Measurements from ENCODE around the gene CASKIN1. TPM values are rescaled to one million over a fixed set of nuclear protein-coding genes. Genes with fewer than 3 reads are reported as not detected.

Gene CASKIN1
- total and polyA plus RNA-seq, 4 donors: 0.09 to 0.35 (median 0.12) TPM

GRCh38 chr16:2214719-2214968 lies 18.2 kb upstream of the CASKIN1 start, which contains the start of gene PGP:
TSS of gene PGP (minus strand) at chr16:2214840. CDS start at chr16:2214777, 63 bp downstream.
- Histone ChIP-seq H3K27ac (ENCODE audit: low read depth in 1 of 2, low read length in 1 of 2) (peak within 1 kb of the TSS; percentile 95 to 98), H3K4me1 (ENCODE audit: control insufficient read depth in 5 of 5, insufficient read depth in 5 of 5, low read length in 5 of 5) (peaks cover 0 to 20% (median 9%) of the 10 kb centered on the region in 5 donors), H3K9ac (ENCODE audit: insufficient read depth in 1 of 2, low read length in 2 of 2) (peak within 1 kb of the TSS; percentile 11 to 69), H3K4me3 (peak within 1 kb of the TSS; percentile 81), H3K9me3 (ENCODE audit: control insufficient read depth in 4 of 4, insufficient read depth in 3 of 4, low read length in 3 of 4) (no peaks in the 10 kb centered on the region), H3K27me3 (ENCODE audit: control insufficient read depth in 3 of 3, insufficient read depth in 3 of 3, low read length in 2 of 3) (no peaks in the 10 kb centered on the region), H3K36me3 (ENCODE audit: control insufficient read depth in 4 of 4, insufficient read depth in 4 of 4, low read length in 4 of 4) (peaks cover 0 to 5% (median 0%) of the 10 kb centered on the region in 4 donors)
- WGBS, 2 donors: 0% methylated on average over 46 to 48 of the region's 48 CpGs
- TF ChIP-seq CTCF (IDR thresholded peaks at IDR 0.05; ENCODE audit: control extremely low read depth, extremely low read depth): no peak
- peak; percentile 93 for ATAC-seq (ENCODE audit: insufficient read depth, low FRiP score)
- DNase-seq: no peak

GRCh38 chr16:2213817-2214718 lies 17.7 kb upstream of the CASKIN1 start:
- H3K36me3 ChIP-seq (ENCODE audit: control insufficient read depth in 4 of 4, insufficient read depth in 4 of 4, low read length in 4 of 4): peaks cover 0 to 11% (median 2%) of the 10 kb centered on the region in 4 donors
- no peaks in the 10 kb centered on the region for H3K9me3 ChIP-seq (ENCODE audit: control insufficient read depth in 4 of 4, insufficient read depth in 3 of 4, low read length in 3 of 4)
- H3K27ac ChIP-seq (ENCODE audit: low read depth in 1 of 2, low read length in 1 of 2): peak overlapping the region; percentile 95
- H3K4me1 ChIP-seq (ENCODE audit: control insufficient read depth in 5 of 5, insufficient read depth in 5 of 5, low read length in 5 of 5): peaks cover 0 to 20% (median 9%) of the 10 kb centered on the region in 5 donors
- H3K9ac ChIP-seq (ENCODE audit: insufficient read depth in 1 of 2, low read length in 2 of 2): peak overlapping the region in 1 of 2 donors; percentile 47
- no peak for TF ChIP-seq CTCF (IDR thresholded peaks at IDR 0.05; ENCODE audit: control extremely low read depth, extremely low read depth)
- WGBS, 2 donors: 1% methylated on average over 80 to 98 of the region's 98 CpGs
- no peaks in the 10 kb centered on the region for H3K27me3 ChIP-seq (ENCODE audit: control insufficient read depth in 3 of 3, insufficient read depth in 3 of 3, low read length in 2 of 3)
- peak overlapping the region; percentile 81 for H3K4me3 ChIP-seq
- ATAC-seq (ENCODE audit: insufficient read depth, low FRiP score) (no peak), DNase-seq (no peak)

GRCh38 chr16:2212362-2213324 lies 16.2 kb upstream of the CASKIN1 start:
- no peak for TF ChIP-seq CTCF (IDR thresholded peaks at IDR 0.05; ENCODE audit: control extremely low read depth, extremely low read depth)
- no peak for ATAC-seq (ENCODE audit: insufficient read depth, low FRiP score)
- Histone ChIP-seq H3K9ac (ENCODE audit: insufficient read depth in 1 of 2, low read length in 2 of 2) (no peak overlapping the region), H3K4me1 (ENCODE audit: control insufficient read depth in 5 of 5, insufficient read depth in 5 of 5, low read length in 5 of 5) (peaks cover 0 to 20% (median 9%) of the 10 kb centered on the region in 5 donors), H3K27me3 (ENCODE audit: control insufficient read depth in 3 of 3, insufficient read depth in 3 of 3, low read length in 2 of 3) (no peaks in the 10 kb centered on the region), H3K4me3 (no peak overlapping the region), H3K27ac (ENCODE audit: low read depth in 1 of 2, low read length in 1 of 2) (peak overlapping the region; percentile 76 to 95), H3K36me3 (ENCODE audit: control insufficient read depth in 4 of 4, insufficient read depth in 4 of 4, low read length in 4 of 4) (peaks cover 0 to 25% (median 4%) of the 10 kb centered on the region in 4 donors), H3K9me3 (ENCODE audit: control insufficient read depth in 4 of 4, insufficient read depth in 3 of 4, low read length in 3 of 4) (no peaks in the 10 kb centered on the region)
- 49 to 61% methylated on average over 19 of the region's 19 CpGs for WGBS, 2 donors
- no peak for DNase-seq

Measured in lung (tissue), 12 donors.